GM19328 (cell line): Measurements from ENCODE around the gene PXDN.
"Not testable (repeated sequence)": the region's sequence is repeated elsewhere in the genome, so short reads cannot be mapped to it uniquely, and the experiment has no call there.

Source experiments
- ATAC-seq: cut with Tn5 transposase; IDR thresholded peaks from one replicate; pipeline ENCODE4 v1.9.1; 2021; ENCODE audit warnings: mild to moderate bottlenecking, moderate library complexity; ENCODE audit not compliant: unreplicated experiment

PXDN gene

GRCh38 chr2:1744446-1745170 lies at the start of gene PXDN:
Gene PXDN (minus strand): TSS chr2:1744515. CDS start chr2:1744455, 60 bp downstream.
- no peak for ATAC-seq

- no peak for ATAC-seq
Measured at GRCh38 chr2:1793868-1794445, 49.6 kb upstream of the PXDN start.

DNA sequence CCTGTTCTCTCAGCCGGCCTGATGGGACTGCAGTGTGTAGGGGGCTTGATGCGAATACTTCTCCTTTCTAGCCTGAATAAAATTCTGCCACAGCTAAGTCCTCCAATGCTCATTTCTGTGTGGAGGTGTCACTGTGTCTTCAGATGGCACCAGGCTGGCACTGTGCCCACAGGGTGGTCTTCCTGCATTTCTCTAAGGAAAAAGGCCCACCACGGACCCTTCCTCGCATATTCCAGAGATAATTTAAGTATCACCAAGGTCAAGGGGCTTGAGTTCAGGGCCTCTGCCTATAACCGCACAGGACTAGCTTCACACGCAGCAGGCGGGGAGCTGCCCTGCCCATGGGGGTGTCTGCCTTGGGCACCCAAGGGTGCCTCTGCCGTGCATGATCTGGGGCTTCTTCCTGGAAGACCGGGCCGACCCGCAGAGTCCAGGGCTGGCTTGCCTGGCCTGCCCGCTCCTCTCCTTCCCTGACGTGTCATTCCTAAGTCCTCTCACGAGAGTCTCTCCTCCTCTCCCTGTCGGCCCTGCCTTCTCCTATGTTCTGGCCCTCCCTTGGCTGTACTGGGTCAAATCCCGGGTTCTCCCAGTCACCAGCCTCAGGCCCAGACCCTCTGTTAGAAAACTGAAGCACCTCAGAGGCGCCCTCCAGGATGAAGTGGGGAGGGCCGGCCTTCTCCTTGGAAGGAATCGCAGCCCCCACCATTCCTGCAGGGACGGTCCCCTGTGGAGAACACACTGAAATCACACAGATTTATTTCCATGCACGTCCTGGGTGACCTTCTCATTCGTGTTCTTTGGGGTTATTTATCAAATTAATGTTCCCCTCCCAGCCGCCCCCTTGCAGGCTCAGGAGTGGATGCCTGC lies 48.9 kb upstream of the PXDN start:
- no peak for ATAC-seq

DNA sequence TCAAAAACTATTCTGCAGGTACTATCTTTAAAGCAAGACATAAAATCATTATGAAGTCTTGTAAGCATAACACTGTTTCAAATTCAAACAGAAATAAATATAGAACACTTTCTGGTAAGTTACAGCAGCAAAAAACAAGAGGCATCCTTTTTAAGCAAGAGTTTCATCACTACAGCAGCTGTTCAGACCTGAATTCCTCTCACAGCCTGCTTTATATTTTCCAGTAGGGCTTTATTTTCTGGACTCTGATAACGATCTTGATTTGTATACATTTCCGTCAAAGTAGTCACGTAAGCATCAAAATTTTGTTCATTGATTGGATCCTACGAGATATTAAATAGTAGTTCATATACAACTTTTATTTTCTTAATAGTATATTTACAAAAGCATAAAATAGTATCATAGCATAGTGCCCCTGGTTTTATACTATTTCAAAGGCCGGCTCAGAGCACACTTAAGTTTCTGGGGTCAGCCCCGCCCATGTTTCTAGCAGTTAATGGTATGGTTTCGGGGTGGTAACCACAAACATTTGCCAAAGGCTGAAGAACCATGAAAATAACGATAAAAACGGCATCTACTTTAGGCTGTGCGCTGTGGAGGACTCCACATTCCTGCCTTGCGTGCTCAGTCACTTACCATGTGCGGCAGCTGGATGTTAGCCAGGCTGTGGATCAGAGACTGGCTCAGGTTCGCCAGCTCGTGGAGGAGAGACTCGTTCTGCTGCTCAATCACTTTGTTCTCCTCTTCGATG lies 47.5 kb upstream of the PXDN start:
- no peak for ATAC-seq

DNA sequence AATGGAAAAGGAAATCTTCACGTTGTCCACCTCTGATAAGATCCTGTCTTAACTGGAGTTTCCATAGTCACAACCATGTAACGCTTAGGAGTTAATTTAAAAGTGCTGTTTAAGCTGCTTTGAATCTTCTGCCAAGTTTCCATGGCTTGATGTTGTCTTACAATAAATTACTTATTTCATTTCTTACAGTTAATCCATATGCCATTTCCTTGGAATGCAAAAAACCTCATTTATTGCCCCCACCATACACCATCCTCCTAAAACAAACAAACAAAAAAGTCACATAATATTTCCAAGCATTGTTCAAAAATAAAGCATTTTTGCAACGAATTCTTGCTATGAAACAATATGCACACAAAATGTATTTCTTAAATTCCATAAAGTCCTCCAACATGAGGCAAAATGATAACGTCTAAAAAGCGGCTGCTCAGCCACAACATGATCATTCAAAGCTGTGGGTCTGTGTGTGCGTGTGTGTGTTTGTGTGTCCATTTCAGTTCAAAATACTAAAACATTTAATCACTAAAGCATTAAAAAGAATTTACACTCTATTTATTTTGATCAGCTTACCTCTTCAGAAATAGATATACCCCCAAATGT lies 46.8 kb upstream of the PXDN start:
- ATAC-seq = no peak

GRCh38 chr2:1790473-1790872 lies 46.2 kb upstream of the PXDN start:
- no peak for ATAC-seq

DNA sequence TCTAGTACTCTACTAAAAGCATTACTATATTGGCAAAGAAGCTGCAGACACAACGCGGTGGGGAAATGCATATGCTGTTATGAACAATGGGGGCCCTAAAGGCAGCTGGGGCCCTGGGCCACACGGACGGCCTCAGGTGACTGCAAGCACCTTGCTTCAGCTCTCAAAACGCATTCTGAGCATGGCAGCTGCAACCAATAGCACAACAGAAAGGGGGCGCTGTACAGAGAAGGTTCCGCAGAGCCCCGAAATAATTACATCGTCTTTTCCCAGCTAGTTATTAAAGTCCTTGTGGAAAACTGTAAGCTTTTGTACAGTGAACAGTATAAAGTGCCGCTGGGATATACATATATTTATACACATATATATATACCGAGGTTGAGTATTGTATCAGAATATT lies 45.3 kb upstream of the PXDN start:
- no peak for ATAC-seq

DNA sequence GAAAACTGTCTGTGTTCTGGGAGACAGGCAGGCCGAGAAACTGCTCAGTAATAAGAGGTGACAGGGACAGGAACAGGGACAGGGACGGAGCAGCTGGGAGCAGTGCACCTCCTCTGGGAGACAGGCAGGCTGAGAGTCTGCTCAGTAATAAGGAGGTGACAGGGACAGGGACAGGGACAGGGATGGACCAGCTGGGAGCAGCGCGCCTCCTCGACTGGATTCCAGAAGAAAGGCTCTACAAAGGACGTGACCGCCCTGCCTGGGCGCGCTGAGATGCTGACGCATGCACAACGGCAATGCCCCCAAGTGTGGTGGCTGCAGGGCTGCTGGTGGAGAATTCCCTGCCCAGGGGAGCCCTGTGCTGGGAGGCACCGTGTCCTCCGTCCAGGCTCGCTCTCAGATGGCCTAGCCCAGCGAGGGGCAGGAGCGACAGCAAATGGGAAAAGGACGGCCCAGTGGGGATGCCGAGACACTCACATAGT lies 44.2 kb upstream of the PXDN start:
- no peak for ATAC-seq

- no peak for ATAC-seq
Measured at GRCh38 chr2:1787755-1788477, 43.6 kb upstream of the PXDN start.

DNA sequence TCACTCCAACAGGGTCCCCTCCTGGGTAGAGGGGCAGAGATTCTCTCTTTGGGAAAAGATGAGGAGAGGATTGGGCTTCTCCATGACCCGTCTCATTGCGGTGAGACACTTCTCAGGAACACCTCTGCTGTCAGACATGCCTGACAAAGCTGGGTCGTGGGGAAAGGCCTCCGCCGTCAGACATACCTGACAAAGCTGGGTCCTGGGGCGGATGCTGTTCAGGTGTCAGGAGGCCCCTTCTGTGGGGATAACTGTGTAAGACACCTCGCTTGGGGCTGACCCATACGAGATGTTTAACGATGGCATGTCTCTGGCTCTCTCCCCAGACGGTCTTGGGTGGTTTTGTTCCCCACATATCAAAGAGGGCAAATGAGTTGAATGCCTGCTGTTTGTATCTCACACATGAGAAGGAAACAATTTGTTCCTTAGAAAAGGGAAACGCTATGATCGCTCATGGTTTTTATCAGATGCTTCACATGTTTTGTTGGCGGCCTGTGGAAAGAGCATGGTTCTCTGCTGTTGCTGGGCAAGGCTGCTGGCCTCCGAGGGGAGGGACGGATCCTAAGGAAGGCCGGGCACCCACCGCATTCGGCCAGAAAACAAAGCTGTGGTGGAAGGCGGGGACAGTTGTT lies 40.8 kb upstream of the PXDN start:
- no peak for ATAC-seq

DNA sequence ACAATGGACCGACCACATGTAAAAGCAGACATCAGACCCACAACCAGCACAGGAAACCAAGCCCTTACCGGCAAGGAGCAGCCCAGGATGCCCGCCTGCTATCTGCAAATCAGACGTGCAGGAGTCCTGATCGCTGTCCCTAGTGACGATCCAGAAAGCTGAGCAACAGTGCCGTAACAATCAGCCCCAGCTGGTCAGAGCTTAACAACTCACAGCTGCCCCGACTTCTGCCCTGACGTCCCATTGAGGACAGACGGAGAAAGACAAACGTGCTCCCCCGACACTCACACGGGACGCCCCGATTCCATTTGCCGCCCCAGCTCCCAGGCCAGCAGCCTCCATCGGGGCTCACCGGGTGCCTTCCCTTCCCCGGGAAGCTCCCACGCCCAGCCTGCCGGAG lies 39.8 kb upstream of the PXDN start:
- ATAC-seq = no peak

DNA sequence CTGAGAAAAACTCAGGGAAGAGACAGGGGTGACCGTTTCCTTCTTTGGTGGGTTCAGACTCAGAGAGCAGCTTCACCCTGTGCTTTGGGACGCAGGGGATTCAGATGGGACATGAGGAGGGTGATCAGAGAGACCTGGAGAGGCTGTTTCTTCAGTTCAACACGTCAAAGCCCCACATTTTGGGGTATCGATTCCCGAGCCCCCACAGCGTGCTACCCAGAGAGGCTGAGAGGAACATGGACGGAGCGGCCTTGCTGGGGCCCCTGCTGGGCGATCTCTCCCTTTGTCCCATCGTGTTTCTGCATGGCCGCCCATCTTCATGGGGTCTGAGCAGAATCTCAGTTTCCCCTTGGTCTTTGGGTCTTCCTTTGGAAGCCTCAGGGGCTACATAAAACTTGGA lies 38.2 kb upstream of the PXDN start:
- no peak for ATAC-seq

DNA sequence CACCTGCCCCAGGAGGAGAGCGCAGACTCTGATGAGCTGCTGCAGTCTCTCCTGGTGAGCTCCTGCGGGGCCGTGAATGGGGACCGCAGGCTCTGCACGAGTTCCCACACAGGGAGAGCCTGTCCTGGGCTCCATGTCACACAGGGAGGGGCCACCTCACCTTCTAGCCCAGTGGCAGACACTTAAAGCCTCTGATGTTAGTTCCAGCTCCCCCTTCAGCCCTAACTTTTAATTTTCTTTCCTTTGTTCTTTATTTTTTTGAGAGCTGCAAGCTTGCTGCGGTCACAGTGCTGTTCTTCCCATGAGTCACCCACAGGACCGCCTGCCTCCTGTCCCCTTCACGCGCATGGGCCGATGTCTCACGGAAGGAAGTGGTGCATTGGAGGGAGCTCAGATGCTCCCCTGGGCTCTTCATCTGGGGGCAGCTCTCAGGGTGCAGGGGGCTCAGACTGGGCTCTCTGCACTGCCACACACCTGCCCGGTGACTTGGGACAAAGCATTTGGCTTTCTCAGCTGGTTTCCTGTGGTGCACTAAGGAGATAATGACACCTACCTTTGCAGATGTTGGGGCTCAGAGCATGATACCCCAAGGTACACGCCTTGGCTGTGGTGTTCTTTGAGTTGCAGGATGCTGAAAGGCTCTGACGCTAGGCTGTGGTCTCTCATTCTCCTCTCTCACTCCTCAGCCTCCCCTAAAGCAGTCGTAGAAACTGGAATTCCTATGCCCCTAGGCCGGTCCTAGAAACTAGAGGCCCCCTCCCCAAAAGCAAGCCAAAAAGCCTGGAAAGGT lies 37.2 kb upstream of the PXDN start:
- no peak for ATAC-seq

GRCh38 chr2:1780693-1781092 lies 36.4 kb upstream of the PXDN start:
- ATAC-seq = no peak

GRCh38 chr2:1780054-1780453 lies 35.7 kb upstream of the PXDN start:
- ATAC-seq = not testable (repeated sequence)

DNA sequence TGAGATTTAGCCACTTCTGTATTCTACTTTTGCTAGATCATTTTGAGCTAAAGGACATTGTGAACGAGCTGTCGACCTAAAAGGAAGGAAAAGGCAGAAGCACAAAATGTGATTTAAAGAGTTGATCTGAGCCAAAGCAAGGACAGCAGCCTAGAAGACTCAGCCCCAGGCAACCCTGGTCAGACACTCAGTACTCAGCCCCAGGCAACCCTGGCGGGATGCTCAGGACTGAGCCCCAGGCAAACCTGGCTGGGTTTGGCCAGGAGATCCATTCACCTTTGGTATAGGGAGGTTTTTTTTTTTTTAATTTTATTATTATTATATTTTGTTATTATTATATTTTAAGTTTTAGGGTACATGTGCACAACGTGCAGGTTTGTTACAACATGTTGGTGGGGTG lies 34.3 kb upstream of the PXDN start:
- ATAC-seq = no peak

DNA sequence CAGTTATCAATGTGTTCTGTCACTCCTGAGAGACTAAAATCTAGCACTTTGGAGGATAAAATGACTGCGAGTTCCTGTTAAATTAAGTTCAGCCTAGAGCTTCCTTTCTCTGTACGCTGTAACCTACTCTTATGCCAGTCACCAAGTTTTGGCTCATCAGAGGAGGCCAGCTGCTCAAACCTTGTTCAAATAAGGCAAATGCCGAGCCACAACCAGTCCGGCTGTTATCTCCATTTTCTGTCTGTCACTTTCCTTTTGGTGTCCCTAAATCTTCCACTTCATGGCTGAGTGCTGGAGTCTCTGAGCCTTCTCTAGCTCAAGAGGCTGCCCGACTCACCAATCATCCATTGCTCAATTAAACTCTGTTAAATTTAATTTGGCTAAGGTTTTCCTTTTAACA lies 33.5 kb upstream of the PXDN start:
- ATAC-seq = no peak

- ATAC-seq = no peak
Measured at GRCh38 chr2:1777156-1777555, 32.8 kb upstream of the PXDN start.
